HL-60/S4 treated with phorbol 12-myristate 13-acetate at 8.2 ng/mL for 4 days and 3 days (cell line): ENCODE measurements around the gene NFIA.

Experiments used
- in situ Hi-C: fragments of 300-500 bp; cut with MboI; formaldehyde crosslinking; loops from 2 replicates; pipeline ENCODE4 v1.15.0; 2022; ENCODE audit warnings: low sequenced_read_pairs

The NFIA gene

GRCh38 chr1:61386770-61387169, 304.4 kb downstream of the NFIA start:
- in situ Hi-C loops = no loop called here

- in situ Hi-C loops = no loop called here
Observed at GRCh38 chr1:61387829-61388228, 305.5 kb downstream of the NFIA start.

- in situ Hi-C loops = no loop called here
Observed at GRCh38 chr1:61388566-61388965, 306.2 kb downstream of the NFIA start.

- in situ Hi-C loops = no loop called here
Observed at GRCh38 chr1:61389194-61389925, 307.0 kb downstream of the NFIA start.

GRCh38 chr1:61389926-61390845, 307.8 kb downstream of the NFIA start:
- in situ Hi-C loops = no loop called here

GRCh38 chr1:61391730-61392129, 309.4 kb downstream of the NFIA start:
- in situ Hi-C loops = no loop called here

- in situ Hi-C loops = no loop called here
Observed at GRCh38 chr1:61392409-61393242, 310.3 kb downstream of the NFIA start.

- in situ Hi-C loops = no loop called here
Observed at GRCh38 chr1:61393575-61393974, 311.2 kb downstream of the NFIA start.

- in situ Hi-C loops = no loop called here
Observed at GRCh38 chr1:61395146-61395800, 312.9 kb downstream of the NFIA start.

- in situ Hi-C loops = no loop called here
Observed at GRCh38 chr1:61397495-61397894, 315.1 kb downstream of the NFIA start.

- in situ Hi-C loops = no loop called here
Observed at GRCh38 chr1:61397935-61398334, 315.6 kb downstream of the NFIA start.

GRCh38 chr1:61399199-61399598, 316.8 kb downstream of the NFIA start:
- in situ Hi-C loops = no loop called here

GRCh38 chr1:61400131-61400770, 317.9 kb downstream of the NFIA start:
- in situ Hi-C loops = no loop called here

GRCh38 chr1:61400997-61401396, 318.6 kb downstream of the NFIA start:
- in situ Hi-C loops = no loop called here

- in situ Hi-C loops = no loop called here
Observed at GRCh38 chr1:61403679-61404596, 321.6 kb downstream of the NFIA start.

GRCh38 chr1:61404597-61405376, 322.4 kb downstream of the NFIA start:
- in situ Hi-C loops = no loop called here

- in situ Hi-C loops = no loop called here
Observed at GRCh38 chr1:61406467-61406866, 324.1 kb downstream of the NFIA start.

GRCh38 chr1:61412601-61413000, 330.2 kb downstream of the NFIA start:
- in situ Hi-C loops = no loop called here
